Trophoblast cell (in vitro differentiated cells and primary cell): ENCODE data around the gene LCN9.
"Not testable (repeated sequence)": the region's sequence is repeated elsewhere in the genome, so short reads cannot be mapped to it uniquely, and the experiment has no call there.

ENCODE experiments used
- DNase-seq, 2 donors: peaks; one replicate each; pipeline ENCODE4 v3.0.0-alpha.2; 2016
- H2AFZ ChIP-seq: 2 replicates; pipeline ENCODE4 v1.6.1; 2013; ENCODE audit warnings: low read length, moderate library complexity, mild to moderate bottlenecking; ENCODE audit not compliant: insufficient read depth, poor library complexity
- H2AK5ac ChIP-seq: 2 replicates; pipeline ENCODE4 v1.6.1; 2013; ENCODE audit warnings: mild to moderate bottlenecking, low read length
- H2BK120ac ChIP-seq: 2 replicates; pipeline ENCODE4 v1.6.1; 2013; ENCODE audit warnings: low read length, mild to moderate bottlenecking, moderate library complexity; ENCODE audit not compliant: insufficient read depth, poor library complexity
- H2BK12ac ChIP-seq: 2 replicates; pipeline ENCODE4 v1.6.1; 2013; ENCODE audit warnings: mild to moderate bottlenecking, low read length, moderate library complexity
- H2BK5ac ChIP-seq: 2 replicates; pipeline ENCODE4 v1.6.1; 2013; ENCODE audit warnings: low read length, low read depth, moderate library complexity, mild to moderate bottlenecking; ENCODE audit not compliant: poor library complexity
- H3K14ac ChIP-seq: 2 replicates; pipeline ENCODE4 v1.6.1; 2013; ENCODE audit warnings: mild to moderate bottlenecking, low read length
- H3K18ac ChIP-seq: 2 replicates; pipeline ENCODE4 v1.6.1; 2013; ENCODE audit warnings: mild to moderate bottlenecking, low read length
- H3K23ac ChIP-seq: 2 replicates; pipeline ENCODE4 v1.6.1; 2013; ENCODE audit warnings: low read length
- H3K27ac ChIP-seq: 2 replicates; pipeline ENCODE4 v1.5.1; 2013; ENCODE audit warnings: low read depth, mild to moderate bottlenecking, inconsistent platforms, low read length, moderate library complexity
- H3K27me3 ChIP-seq: 2 replicates; pipeline ENCODE4 v1.6.1; 2013; ENCODE audit warnings: inconsistent platforms, mild to moderate bottlenecking, low read length, moderate library complexity; ENCODE audit not compliant: insufficient read depth
- H3K36me3 ChIP-seq, 2 experiments: 1 replicate in 1 of 2; 2 replicates in 1 of 2; pipeline ENCODE4 v1.6.1; 2013; ENCODE audit warnings: low read length in 2 of 2, mild to moderate bottlenecking in 2 of 2, moderate library complexity in 1 of 2; ENCODE audit not compliant: insufficient read depth in 2 of 2, control insufficient read depth in 1 of 2
- H3K4ac ChIP-seq: 2 replicates; pipeline ENCODE4 v1.6.1; 2013; ENCODE audit warnings: low read depth, mild to moderate bottlenecking, low read length, moderate library complexity
- H3K4me1 ChIP-seq, 2 experiments: 1 replicate in 1 of 2; 2 replicates in 1 of 2; pipeline ENCODE4 v1.6.1; 2013; ENCODE audit warnings: low read length in 2 of 2, mild to moderate bottlenecking in 2 of 2, moderate library complexity in 1 of 2; ENCODE audit not compliant: insufficient read depth in 2 of 2, control insufficient read depth in 1 of 2
- H3K4me2 ChIP-seq: 2 replicates; pipeline ENCODE4 v1.6.1; 2013; ENCODE audit warnings: inconsistent platforms, mild to moderate bottlenecking, low read length, moderate library complexity
- H3K4me3 ChIP-seq: 2 replicates; pipeline ENCODE4 v1.5.1; 2013; ENCODE audit warnings: mild to moderate bottlenecking, low read depth, low read length, inconsistent platforms
- H3K79me1 ChIP-seq: one replicate; pipeline ENCODE4 v1.6.1; 2013; ENCODE audit warnings: low read length
- H3K79me2 ChIP-seq: 2 replicates; pipeline ENCODE4 v1.6.1; 2013; ENCODE audit warnings: low read length, mild to moderate bottlenecking; ENCODE audit not compliant: control insufficient read depth, insufficient read depth, poor library complexity
- H3K9ac ChIP-seq: 2 replicates; pipeline ENCODE4 v1.6.1; 2013; ENCODE audit warnings: mild to moderate bottlenecking, low read length
- H3K9me3 ChIP-seq: 2 replicates; pipeline ENCODE4 v1.6.1; 2013; ENCODE audit warnings: low read depth, mild to moderate bottlenecking, control low read depth, inconsistent platforms, low read length; ENCODE audit not compliant: insufficient read depth
- H4K12ac ChIP-seq: 2 replicates; pipeline ENCODE4 v1.6.1; 2013; ENCODE audit warnings: low read depth, mild to moderate bottlenecking, low read length, moderate library complexity
- H4K8ac ChIP-seq: 2 replicates; pipeline ENCODE4 v1.6.1; 2013; ENCODE audit warnings: low read depth, mild to moderate bottlenecking, low read length, moderate library complexity
- H4K91ac ChIP-seq: one replicate; pipeline ENCODE4 v1.6.1; 2013; ENCODE audit warnings: low read depth, mild to moderate bottlenecking, low read length, moderate library complexity
- WGBS: extraction: QIAGEN DNeasy Blood & Tissue Kit; methylation state at CpG from one replicate; pipeline ENCODE4 v1.1.7; 2013; ENCODE audit warnings: missing lambda C conversion rate; ENCODE audit not compliant: insufficient read length, insufficient coverage; ENCODE audit errors: extremely low coverage; 5-methylcytosine and 5-hydroxymethylcytosine counted together

LCN9 gene

GRCh38 chr9:135669616-135670285, 6.6 kb downstream of the LCN9 start:
- Histone ChIP-seq H3K27ac (no peak overlapping the region), H3K36me3 (no peaks in the 10 kb centered on the region), H3K9me3 (peaks cover 28% of the 10 kb centered on the region), H2BK120ac (no peak overlapping the region), H2AFZ (no peak overlapping the region), H3K23ac (no peak overlapping the region), H3K4me1 (no peaks in the 10 kb centered on the region), H3K14ac (no peak overlapping the region), H2BK12ac (no peak overlapping the region), H3K9ac (no peak overlapping the region), H3K18ac (no peak overlapping the region), H3K79me2 (no peaks in the 10 kb centered on the region), H3K4me2 (no peak overlapping the region), H3K4me3 (no peak overlapping the region), H3K27me3 (no peaks in the 10 kb centered on the region), H3K79me1 (no peaks in the 10 kb centered on the region), H2BK5ac (no peak overlapping the region), H4K8ac (no peak overlapping the region), H3K4ac (no peak overlapping the region), H2AK5ac (no peak overlapping the region), H4K91ac (no peak overlapping the region), H4K12ac (no peak overlapping the region)
- WGBS, result no CpG with 5 or more reads among the region's 9 CpGs
- DNase-seq, result no peak

GRCh38 chr9:135670721-135671590, 7.8 kb downstream of the LCN9 start:
- H3K79me1 ChIP-seq, result no peaks in the 10 kb centered on the region
- no peaks in the 10 kb centered on the region for H3K36me3 ChIP-seq
- H3K23ac ChIP-seq, result no peak overlapping the region
- H3K27me3 ChIP-seq, result no peaks in the 10 kb centered on the region
- no peak overlapping the region for H3K27ac ChIP-seq
- peaks cover 28% of the 10 kb centered on the region for H3K9me3 ChIP-seq
- no peak overlapping the region for H4K91ac ChIP-seq
- no peaks in the 10 kb centered on the region for H3K4me1 ChIP-seq
- no peak overlapping the region for H3K9ac ChIP-seq
- no peak overlapping the region for H3K4me2 ChIP-seq
- no peak overlapping the region for H3K4me3 ChIP-seq
- H4K8ac ChIP-seq, result no peak overlapping the region
- DNase-seq, result no peak
- H2BK12ac ChIP-seq, result no peak overlapping the region
- no peak overlapping the region for H3K4ac ChIP-seq
- H3K79me2 ChIP-seq, result no peaks in the 10 kb centered on the region
- WGBS, result no CpG with 5 or more reads among the region's 41 CpGs
- no peak overlapping the region for H4K12ac ChIP-seq
- no peak overlapping the region for H2AFZ ChIP-seq
- no peak overlapping the region for H2BK5ac ChIP-seq
- H3K14ac ChIP-seq, result no peak overlapping the region
- no peak overlapping the region for H2BK120ac ChIP-seq
- H2AK5ac ChIP-seq, result no peak overlapping the region
- H3K18ac ChIP-seq, result no peak overlapping the region

GRCh38 chr9:135671591-135672041, 8.5 kb downstream of the LCN9 start:
- H3K27ac ChIP-seq, result no peak overlapping the region
- H3K9me3 ChIP-seq, result peaks cover 28% of the 10 kb centered on the region
- H3K79me1 ChIP-seq, result no peaks in the 10 kb centered on the region
- no peak overlapping the region for H3K9ac ChIP-seq
- no peaks in the 10 kb centered on the region for H3K79me2 ChIP-seq
- H3K23ac ChIP-seq, result no peak overlapping the region
- no peaks in the 10 kb centered on the region for H3K4me1 ChIP-seq
- no peaks in the 10 kb centered on the region for H3K27me3 ChIP-seq
- H4K91ac ChIP-seq, result no peak overlapping the region
- H4K12ac ChIP-seq, result no peak overlapping the region
- H2BK120ac ChIP-seq, result no peak overlapping the region
- H2AK5ac ChIP-seq, result no peak overlapping the region
- H3K4me3 ChIP-seq, result no peak overlapping the region
- H3K18ac ChIP-seq, result no peak overlapping the region
- no peak overlapping the region for H2BK12ac ChIP-seq
- H3K4me2 ChIP-seq, result no peak overlapping the region
- no peak overlapping the region for H4K8ac ChIP-seq
- no peak overlapping the region for H2BK5ac ChIP-seq
- H3K4ac ChIP-seq, result no peak overlapping the region
- WGBS, result no CpG with 5 or more reads among the region's 17 CpGs
- no peak overlapping the region for H3K14ac ChIP-seq
- no peaks in the 10 kb centered on the region for H3K36me3 ChIP-seq
- DNase-seq, result no peak
- H2AFZ ChIP-seq, result no peak overlapping the region

GRCh38 chr9:135672786-135673185, 9.7 kb downstream of the LCN9 start:
- not testable (repeated sequence) for H3K79me2 ChIP-seq, H2BK120ac ChIP-seq, H4K12ac ChIP-seq, H2BK12ac ChIP-seq, H4K8ac ChIP-seq, H3K27me3 ChIP-seq, H2AK5ac ChIP-seq, H3K79me1 ChIP-seq, H2AFZ ChIP-seq, H3K23ac ChIP-seq, H3K27ac ChIP-seq, DNase-seq, H4K91ac ChIP-seq, H3K14ac ChIP-seq, H3K4me3 ChIP-seq, H3K18ac ChIP-seq, H3K4me2 ChIP-seq, H2BK5ac ChIP-seq, H3K36me3 ChIP-seq, H3K4me1 ChIP-seq, H3K4ac ChIP-seq, H3K9ac ChIP-seq
- WGBS, result no CpG with 5 or more reads among the region's 7 CpGs
- peaks cover 25% of the 10 kb centered on the region for H3K9me3 ChIP-seq
